ENCODE results near the gene IPO5.

IPO5 gene

GRCh38 chr13:97953376-97953970, at the start of gene IPO5:
Gene IPO5 (plus strand): TSS chr13:97953675. CDS start chr13:97976697, 23,022 bp downstream.
- POLR2A ChIA-PET = no interaction called here
- TF ChIP-seq CTCF (IDR thresholded peaks at IDR 0.05; ENCODE audit: control extremely low read depth, extremely low read depth, low read depth, missing control alignments) = no peak
- DNase-seq (ENCODE audit: extremely low spot score) = no peak
- CTCF ChIA-PET = no interaction called here

GRCh38 chr13:97904059-97904458, 49.4 kb upstream of the IPO5 start:
- ChIA-PET POLR2A (no interaction called here), CTCF (interaction anchor here (0.7 kb wide), 1 partner anchor 10 kb away, joined by 3 read pairs; no protein-coding TSS in a partner anchor)
- DNase-seq (ENCODE audit: extremely low spot score) = no peak
- no peak for TF ChIP-seq CTCF (IDR thresholded peaks at IDR 0.05; ENCODE audit: control extremely low read depth, extremely low read depth, low read depth, missing control alignments)

GRCh38 chr13:97905517-97905916, 48.0 kb upstream of the IPO5 start:
- ChIA-PET POLR2A (no interaction called here), CTCF (no interaction called here)
- TF ChIP-seq CTCF (IDR thresholded peaks at IDR 0.05; ENCODE audit: control extremely low read depth, extremely low read depth, low read depth, missing control alignments) = no peak
- DNase-seq (ENCODE audit: extremely low spot score) = no peak

GRCh38 chr13:97911311-97912138, 42.0 kb upstream of the IPO5 start:
- CTCF ChIA-PET = interaction anchor here (0.7 to 2.5 kb wide), 12 partner anchors 8 to 888 kb away, joined by 3 to 12 read pairs (median 5); no protein-coding TSS in a partner anchor
- peak; percentile 39 for TF ChIP-seq CTCF (IDR thresholded peaks at IDR 0.05; ENCODE audit: control extremely low read depth, extremely low read depth, low read depth, missing control alignments)
- peak; percentile 26 for DNase-seq (ENCODE audit: extremely low spot score)
- POLR2A ChIA-PET = no interaction called here

- CTCF ChIA-PET = interaction anchor here (0.7 to 2.5 kb wide), 12 partner anchors 9 to 888 kb away, joined by 3 to 12 read pairs (median 5); no protein-coding TSS in a partner anchor
- TF ChIP-seq CTCF (IDR thresholded peaks at IDR 0.05; ENCODE audit: control extremely low read depth, extremely low read depth, low read depth, missing control alignments) = no peak
- DNase-seq (ENCODE audit: extremely low spot score) = no peak
- POLR2A ChIA-PET = no interaction called here
These were observed 41.3 kb upstream of the IPO5 start for GRCh38 chr13:97912139-97912535.

GRCh38 chr13:97913206-97913605, 40.3 kb upstream of the IPO5 start:
- ChIA-PET CTCF (interaction anchor here (1.1 to 2.3 kb wide), 3 partner anchors 8 to 14 kb away, joined by 3 to 12 read pairs (median 7); no protein-coding TSS in a partner anchor), POLR2A (no interaction called here)
- TF ChIP-seq CTCF (IDR thresholded peaks at IDR 0.05; ENCODE audit: control extremely low read depth, extremely low read depth, low read depth, missing control alignments) = no peak
- DNase-seq (ENCODE audit: extremely low spot score) = no peak
